Trophoblast cell (in vitro differentiated cells and primary cell): ENCODE data around the gene CLTA.

Experiments
- DNase-seq, 2 donors: peaks; one replicate each; pipeline ENCODE4 v3.0.0-alpha.2; 2016
- H2AFZ ChIP-seq: 2 replicates; pipeline ENCODE4 v1.6.1; 2013; ENCODE audit warnings: low read length, moderate library complexity, mild to moderate bottlenecking; ENCODE audit not compliant: insufficient read depth, poor library complexity
- H2AK5ac ChIP-seq: 2 replicates; pipeline ENCODE4 v1.6.1; 2013; ENCODE audit warnings: mild to moderate bottlenecking, low read length
- H2BK120ac ChIP-seq: 2 replicates; pipeline ENCODE4 v1.6.1; 2013; ENCODE audit warnings: low read length, mild to moderate bottlenecking, moderate library complexity; ENCODE audit not compliant: insufficient read depth, poor library complexity
- H2BK12ac ChIP-seq: 2 replicates; pipeline ENCODE4 v1.6.1; 2013; ENCODE audit warnings: mild to moderate bottlenecking, low read length, moderate library complexity
- H2BK5ac ChIP-seq: 2 replicates; pipeline ENCODE4 v1.6.1; 2013; ENCODE audit warnings: low read length, low read depth, moderate library complexity, mild to moderate bottlenecking; ENCODE audit not compliant: poor library complexity
- H3K14ac ChIP-seq: 2 replicates; pipeline ENCODE4 v1.6.1; 2013; ENCODE audit warnings: mild to moderate bottlenecking, low read length
- H3K18ac ChIP-seq: 2 replicates; pipeline ENCODE4 v1.6.1; 2013; ENCODE audit warnings: mild to moderate bottlenecking, low read length
- H3K23ac ChIP-seq: 2 replicates; pipeline ENCODE4 v1.6.1; 2013; ENCODE audit warnings: low read length
- H3K27ac ChIP-seq: 2 replicates; pipeline ENCODE4 v1.5.1; 2013; ENCODE audit warnings: low read depth, mild to moderate bottlenecking, inconsistent platforms, low read length, moderate library complexity
- H3K27me3 ChIP-seq: 2 replicates; pipeline ENCODE4 v1.6.1; 2013; ENCODE audit warnings: inconsistent platforms, mild to moderate bottlenecking, low read length, moderate library complexity; ENCODE audit not compliant: insufficient read depth
- H3K36me3 ChIP-seq, 2 experiments: 1 replicate in 1 of 2; 2 replicates in 1 of 2; pipeline ENCODE4 v1.6.1; 2013; ENCODE audit warnings: low read length in 2 of 2, mild to moderate bottlenecking in 2 of 2, moderate library complexity in 1 of 2; ENCODE audit not compliant: insufficient read depth in 2 of 2, control insufficient read depth in 1 of 2
- H3K4ac ChIP-seq: 2 replicates; pipeline ENCODE4 v1.6.1; 2013; ENCODE audit warnings: low read depth, mild to moderate bottlenecking, low read length, moderate library complexity
- H3K4me1 ChIP-seq, 2 experiments: 1 replicate in 1 of 2; 2 replicates in 1 of 2; pipeline ENCODE4 v1.6.1; 2013; ENCODE audit warnings: low read length in 2 of 2, mild to moderate bottlenecking in 2 of 2, moderate library complexity in 1 of 2; ENCODE audit not compliant: insufficient read depth in 2 of 2, control insufficient read depth in 1 of 2
- H3K4me2 ChIP-seq: 2 replicates; pipeline ENCODE4 v1.6.1; 2013; ENCODE audit warnings: inconsistent platforms, mild to moderate bottlenecking, low read length, moderate library complexity
- H3K4me3 ChIP-seq: 2 replicates; pipeline ENCODE4 v1.5.1; 2013; ENCODE audit warnings: mild to moderate bottlenecking, low read depth, low read length, inconsistent platforms
- H3K79me1 ChIP-seq: one replicate; pipeline ENCODE4 v1.6.1; 2013; ENCODE audit warnings: low read length
- H3K79me2 ChIP-seq: 2 replicates; pipeline ENCODE4 v1.6.1; 2013; ENCODE audit warnings: low read length, mild to moderate bottlenecking; ENCODE audit not compliant: control insufficient read depth, insufficient read depth, poor library complexity
- H3K9ac ChIP-seq: 2 replicates; pipeline ENCODE4 v1.6.1; 2013; ENCODE audit warnings: mild to moderate bottlenecking, low read length
- H3K9me3 ChIP-seq: 2 replicates; pipeline ENCODE4 v1.6.1; 2013; ENCODE audit warnings: low read depth, mild to moderate bottlenecking, control low read depth, inconsistent platforms, low read length; ENCODE audit not compliant: insufficient read depth
- H4K12ac ChIP-seq: 2 replicates; pipeline ENCODE4 v1.6.1; 2013; ENCODE audit warnings: low read depth, mild to moderate bottlenecking, low read length, moderate library complexity
- H4K8ac ChIP-seq: 2 replicates; pipeline ENCODE4 v1.6.1; 2013; ENCODE audit warnings: low read depth, mild to moderate bottlenecking, low read length, moderate library complexity
- H4K91ac ChIP-seq: one replicate; pipeline ENCODE4 v1.6.1; 2013; ENCODE audit warnings: low read depth, mild to moderate bottlenecking, low read length, moderate library complexity
- WGBS: extraction: QIAGEN DNeasy Blood & Tissue Kit; methylation state at CpG from one replicate; pipeline ENCODE4 v1.1.7; 2013; ENCODE audit warnings: missing lambda C conversion rate; ENCODE audit not compliant: insufficient read length, insufficient coverage; ENCODE audit errors: extremely low coverage; 5-methylcytosine and 5-hydroxymethylcytosine counted together

Gene CLTA

DNA sequence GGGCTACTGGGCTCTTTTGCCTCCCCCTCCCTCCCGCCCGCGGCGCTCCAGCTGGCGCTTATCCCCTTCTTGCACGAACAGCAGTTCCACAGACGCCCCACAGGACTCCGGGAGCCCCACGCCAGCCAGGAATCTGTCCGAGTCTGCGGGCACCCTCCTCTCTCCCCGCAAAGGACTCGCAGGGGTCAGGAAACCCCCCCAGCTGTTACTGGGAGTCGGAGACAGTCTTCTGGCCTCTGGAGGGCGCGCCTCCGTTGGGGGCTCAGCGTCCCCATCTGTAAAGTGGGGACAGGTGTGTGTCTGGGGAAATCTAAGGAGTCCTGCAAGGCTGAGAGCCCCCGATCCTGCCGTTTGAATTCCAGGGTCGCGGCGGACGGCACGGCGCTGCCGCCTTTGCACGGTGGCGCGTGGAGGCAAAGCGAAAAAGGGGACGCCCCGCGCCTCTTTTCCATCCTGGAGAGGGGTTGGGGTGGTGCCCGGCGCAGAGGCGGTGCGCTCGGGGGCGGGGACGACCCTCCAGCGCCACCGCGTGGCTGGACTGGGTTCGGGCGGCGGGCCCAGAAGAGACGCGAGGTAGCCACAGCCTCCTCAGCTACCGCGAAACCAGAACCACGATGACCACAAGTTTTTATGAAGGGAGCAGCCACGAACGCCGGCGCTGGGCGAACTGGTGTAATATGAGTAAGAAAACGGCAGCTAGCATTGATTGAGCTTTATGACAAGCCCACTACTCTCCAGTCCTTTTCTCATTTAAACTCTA is 24.4 kb upstream of the CLTA start:
- Histone ChIP-seq H3K79me1 (peaks cover 20% of the 10 kb centered on the region), H3K27me3 (no peaks in the 10 kb centered on the region), H4K91ac (peak overlapping the region; percentile 79), H2AFZ (peak overlapping the region; percentile 67), H3K9me3 (no peaks in the 10 kb centered on the region), H4K8ac (peak overlapping the region; percentile 80), H3K4me3 (peak overlapping the region; percentile 20), H4K12ac (peak overlapping the region; percentile 78), H3K18ac (peak overlapping the region; percentile 43), H3K4me1 (peaks cover 10 to 23% of the 10 kb centered on the region in 2 experiments), H3K23ac (no peak overlapping the region), H3K9ac (no peak overlapping the region), H2BK120ac (peak overlapping the region; percentile 72), H3K27ac (no peak overlapping the region), H2AK5ac (no peak overlapping the region), H3K79me2 (peaks cover 4% of the 10 kb centered on the region), H3K4me2 (peak overlapping the region; percentile 73), H2BK12ac (peak overlapping the region; percentile 55), H3K14ac (peak overlapping the region; percentile 40), H2BK5ac (peak overlapping the region; percentile 34), H3K36me3 (no peaks in the 10 kb centered on the region), H3K4ac (peak overlapping the region; percentile 52)
- DNase-seq = peak; percentile 61 to 82
- no CpG with 5 or more reads among the region's 58 CpGs for WGBS

GRCh38 chr9:36169166-36169565 is 21.6 kb upstream of the CLTA start, which contains the start of gene CCIN:
Gene CCIN (plus strand): TSS chr9:36169388. CDS start chr9:36169503, 115 bp downstream.
- H3K79me1 ChIP-seq = peaks cover 8% of the 10 kb centered on the region
- H3K27me3 ChIP-seq = no peaks in the 10 kb centered on the region
- H3K14ac ChIP-seq = no peak within 1 kb of the TSS
- H3K27ac ChIP-seq = no peak within 1 kb of the TSS
- no peak within 1 kb of the TSS for H2BK120ac ChIP-seq
- H3K9ac ChIP-seq = no peak within 1 kb of the TSS
- no peak within 1 kb of the TSS for H3K4me3 ChIP-seq
- H3K4ac ChIP-seq = peak within 1 kb of the TSS; percentile 23
- H3K36me3 ChIP-seq = no peaks in the 10 kb centered on the region
- H2AFZ ChIP-seq = no peak within 1 kb of the TSS
- peaks cover 3% of the 10 kb centered on the region for H3K79me2 ChIP-seq
- no peak within 1 kb of the TSS for H2AK5ac ChIP-seq
- no peaks in the 10 kb centered on the region for H3K9me3 ChIP-seq
- no peak within 1 kb of the TSS for H4K8ac ChIP-seq
- H3K18ac ChIP-seq = no peak within 1 kb of the TSS
- no peak within 1 kb of the TSS for H4K12ac ChIP-seq
- no peak within 1 kb of the TSS for H2BK5ac ChIP-seq
- no peak for DNase-seq
- no peak within 1 kb of the TSS for H2BK12ac ChIP-seq
- no peak within 1 kb of the TSS for H3K23ac ChIP-seq
- peaks cover 4 to 10% of the 10 kb centered on the region in 2 experiments for H3K4me1 ChIP-seq
- WGBS = no CpG with 5 or more reads among the region's 6 CpGs
- peak within 1 kb of the TSS; percentile 19 for H4K91ac ChIP-seq
- H3K4me2 ChIP-seq = no peak within 1 kb of the TSS

GRCh38 chr9:36169708-36170107 is 21.0 kb upstream of the CLTA start:
- Histone ChIP-seq H4K91ac (no peak overlapping the region), H2AK5ac (no peak overlapping the region), H3K27me3 (no peaks in the 10 kb centered on the region), H3K4me2 (no peak overlapping the region), H2BK120ac (no peak overlapping the region), H4K8ac (no peak overlapping the region), H2BK12ac (no peak overlapping the region), H3K4me1 (peaks cover 6 to 12% of the 10 kb centered on the region in 2 experiments), H3K36me3 (no peaks in the 10 kb centered on the region), H3K79me2 (peaks cover 3% of the 10 kb centered on the region), H3K18ac (no peak overlapping the region), H3K79me1 (peaks cover 10% of the 10 kb centered on the region), H3K9ac (no peak overlapping the region), H4K12ac (no peak overlapping the region), H3K4me3 (no peak overlapping the region), H2AFZ (no peak overlapping the region), H2BK5ac (no peak overlapping the region), H3K4ac (no peak overlapping the region), H3K27ac (no peak overlapping the region), H3K14ac (no peak overlapping the region), H3K23ac (no peak overlapping the region), H3K9me3 (no peaks in the 10 kb centered on the region)
- WGBS = no CpG with 5 or more reads among the region's 17 CpGs
- DNase-seq = no peak

DNA sequence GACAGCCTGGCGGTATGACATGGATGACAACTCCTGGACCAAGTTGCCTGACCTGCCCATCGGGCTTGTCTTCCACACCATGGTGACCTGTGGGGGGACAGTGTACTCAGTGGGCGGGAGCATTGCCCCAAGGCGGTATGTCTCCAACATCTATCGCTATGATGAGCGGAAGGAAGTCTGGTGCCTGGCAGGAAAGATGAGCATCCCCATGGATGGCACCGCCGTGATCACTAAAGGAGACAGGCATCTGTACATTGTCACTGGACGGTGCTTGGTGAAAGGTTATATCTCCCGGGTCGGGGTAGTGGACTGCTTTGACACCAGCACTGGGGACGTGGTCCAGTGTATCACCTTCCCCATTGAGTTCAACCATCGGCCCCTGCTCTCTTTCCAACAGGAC is 20.2 kb upstream of the CLTA start:
- Histone ChIP-seq H3K4me3 (no peak overlapping the region), H4K8ac (no peak overlapping the region), H2AK5ac (no peak overlapping the region), H3K4me2 (no peak overlapping the region), H3K9me3 (no peaks in the 10 kb centered on the region), H3K36me3 (no peaks in the 10 kb centered on the region), H3K23ac (no peak overlapping the region), H2BK120ac (no peak overlapping the region), H2BK12ac (no peak overlapping the region), H3K14ac (no peak overlapping the region), H3K79me1 (peaks cover 10% of the 10 kb centered on the region), H3K27me3 (no peaks in the 10 kb centered on the region), H3K9ac (no peak overlapping the region), H2BK5ac (no peak overlapping the region), H3K27ac (no peak overlapping the region), H4K12ac (no peak overlapping the region), H3K4me1 (peaks cover 10 to 13% of the 10 kb centered on the region in 2 experiments), H3K18ac (no peak overlapping the region), H3K79me2 (peaks cover 3% of the 10 kb centered on the region), H3K4ac (no peak overlapping the region), H2AFZ (no peak overlapping the region), H4K91ac (no peak overlapping the region)
- no CpG with 5 or more reads among the region's 13 CpGs for WGBS
- no peak for DNase-seq
